GM12878 (cell line): Measurements from ENCODE around the gene SMG6. TPM values are rescaled to one million over a fixed set of nuclear protein-coding genes. Genes with fewer than 3 reads are reported as not detected.

ENCODE experiments used
- ATAC-seq: fragments of 200-7000 bp; cut with Tn5 transposase; 3 replicates; pipeline ENCODE4 v1.9.1; 2020; ENCODE audit warnings: mild to moderate bottlenecking, moderate library complexity
- BruUV-seq: library from RNA; stranded (reverse); fragments of 400-500 nt; replicated peaks from 2 replicates; lab custom pipeline; 2021; lab: Mats Ljungman, UMichigan
- CTCF ChIA-PET: fragments of 300-600 bp; sonication (Branson Sonifier 250); formaldehyde crosslinking; extraction: SDS; loops from one replicate; lab custom pipeline; 2021; ENCODE audit warnings: inconsistent platforms; lab: Yijun Ruan, JAX
- POLR2A ChIA-PET: fragments of 350-600 bp; formaldehyde crosslinking; extraction: SDS; loops from one replicate; lab custom pipeline; 2021; ENCODE audit warnings: inconsistent platforms; lab: Charles Lee
- RAD21 ChIA-PET: fragments of 300-600 bp; sonication (Branson Sonifier 250); formaldehyde crosslinking; loops from one replicate; lab custom pipeline; 2023; ENCODE audit warnings: antibody characterized with exemption; ENCODE audit not compliant: unreplicated experiment; lab: Charles Lee
- SMC1A ChIA-PET: fragments of 300-600 bp; sonication (Branson Sonifier 250); formaldehyde crosslinking; loops from one replicate; lab custom pipeline; 2023; ENCODE audit not compliant: unreplicated experiment, uncharacterized antibody; lab: Charles Lee
- DNase-seq: peaks from one replicate; pipeline ENCODE4 v3.0.0-alpha.2; 2011; ENCODE audit warnings: low read depth, low spot score
- FAIRE-seq: peaks from 3 replicates; lab custom pipeline; 2011; peaks lifted over from hg19 to GRCh38; lab: Jason Lieb, UNC
- H2AFZ ChIP-seq: 2 replicates; pipeline ENCODE4 v1.6.0; 2011; ENCODE audit warnings: low read depth, low read length, control low read depth; ENCODE audit not compliant: control insufficient read depth
- H3K27ac ChIP-seq: 2 replicates; pipeline ENCODE4 v1.5.1; 2011; ENCODE audit warnings: control low read depth; ENCODE audit not compliant: control insufficient read depth, insufficient read depth
- H3K27me3 ChIP-seq, 2 experiments: replicated peaks in 1 of 2; 2 replicates each; pipeline versions ENCODE4 v1.6.0 to v1.6.1; 2011; ENCODE audit warnings: low read length in 1 of 2; ENCODE audit not compliant: control insufficient read depth in 2 of 2, insufficient read depth in 2 of 2
- H3K36me3 ChIP-seq, 2 experiments: 2 replicates each; pipeline ENCODE4 v1.5.1; 2011; ENCODE audit warnings: low read length in 1 of 2; ENCODE audit not compliant: control insufficient read depth in 2 of 2, insufficient read depth in 2 of 2
- H3K4me1 ChIP-seq: 2 replicates; pipeline ENCODE4 v1.6.1; 2011; ENCODE audit warnings: mild to moderate bottlenecking, low read length, moderate library complexity, mixed read lengths; ENCODE audit not compliant: control insufficient read depth, insufficient read depth
- H3K4me2 ChIP-seq: 2 replicates; pipeline ENCODE4 v1.6.0; 2011; ENCODE audit warnings: control low read depth; ENCODE audit not compliant: control insufficient read depth, insufficient read depth
- H3K4me3 ChIP-seq: fragments of 200-600 bp; sonication (generic); 2 replicates; pipeline ENCODE4 v1.5.1; 2016
- H3K79me2 ChIP-seq: 2 replicates; pipeline ENCODE4 v1.6.0; 2011; ENCODE audit warnings: low read length; ENCODE audit not compliant: control insufficient read depth, insufficient read depth
- H3K9ac ChIP-seq: 2 replicates; pipeline ENCODE4 v1.8.0; 2011; ENCODE audit warnings: low read length, control low read depth, mixed read lengths; ENCODE audit not compliant: control insufficient read depth, insufficient read depth
- H3K9me3 ChIP-seq: replicated peaks from 3 replicates; pipeline ENCODE4 v1.5.1; 2011; ENCODE audit warnings: mild to moderate bottlenecking, low read length; ENCODE audit not compliant: control insufficient read depth, insufficient read depth
- H4K20me1 ChIP-seq: 2 replicates; pipeline ENCODE4 v1.6.0; 2011; ENCODE audit not compliant: control insufficient read depth, insufficient read depth
- FOXK2 ChIP-seq: fragments of 450-650 bp; IDR thresholded peaks from 2 replicates; pipeline ENCODE4 v1.6.1; 2017; ENCODE audit warnings: mild to moderate bottlenecking, moderate library complexity
- GATAD2B ChIP-seq: fragments of 450-650 bp; conservative IDR thresholded peaks from 2 replicates; pipeline ENCODE4 v1.6.1; 2017; ENCODE audit warnings: low read depth, mild to moderate bottlenecking, moderate library complexity
- HSF1 ChIP-seq: fragments of 150-350 bp; IDR thresholded peaks from 2 replicates; pipeline ENCODE4 v1.6.1; 2014; ENCODE audit warnings: mild to moderate bottlenecking, low read depth, low read length
- IRF4 ChIP-seq: IDR thresholded peaks from 2 replicates; pipeline ENCODE4 v1.6.1; 2011; ENCODE audit warnings: low read depth, low read length
- MEF2A ChIP-seq: IDR thresholded peaks from 2 replicates; pipeline ENCODE4 v1.6.1; 2011; ENCODE audit warnings: low read depth, mild to moderate bottlenecking, low read length, moderate library complexity; ENCODE audit not compliant: insufficient read depth
- MXI1 ChIP-seq: fragments of 150-350 bp; IDR thresholded peaks from 2 replicates; pipeline ENCODE4 v1.6.1; 2011; ENCODE audit warnings: low read depth, mild to moderate bottlenecking, inconsistent platforms, low read length, improper control_type of control experiment
- POLR2AphosphoS2 ChIP-seq: IDR thresholded peaks from 2 replicates; pipeline ENCODE4 v1.6.1; 2011; ENCODE audit warnings: low read depth, mild to moderate bottlenecking, low read length, improper control_type of control experiment, moderate library complexity
- POU2F2 ChIP-seq: IDR thresholded peaks from 3 replicates; pipeline ENCODE4 v1.6.1; 2011; ENCODE audit warnings: low read depth, mild to moderate bottlenecking, low read length, borderline replicate concordance
- SMAD5 ChIP-seq: IDR thresholded peaks from 2 replicates; pipeline ENCODE4 v1.6.1; 2016; ENCODE audit warnings: antibody characterized with exemption, low read depth
- TCF3 ChIP-seq: IDR thresholded peaks from 2 replicates; pipeline ENCODE4 v1.6.1; 2012; ENCODE audit warnings: low read depth, mild to moderate bottlenecking, low read length, borderline replicate concordance; ENCODE audit not compliant: insufficient read depth
- ZBTB40 ChIP-seq: fragments of 450-650 bp; IDR thresholded peaks from 2 replicates; pipeline ENCODE4 v1.6.1; 2016; ENCODE audit warnings: mild to moderate bottlenecking, moderate library complexity, borderline replicate concordance
- WGBS: methylation state at CpG from one replicate; pipeline ENCODE4 v1.1.6; 2016; ENCODE audit warnings: low lambda C conversion rate; ENCODE audit not compliant: insufficient replicate concordance, insufficient coverage; ENCODE audit errors: missing lambda C conversion rate; 5-methylcytosine and 5-hydroxymethylcytosine counted together
- in situ Hi-C: fragments of 300-500 bp; cut with MboI; formaldehyde crosslinking; loops from 9 replicates; pipeline ENCODE4 v1.14.3; 2018; ENCODE audit warnings: mixed read lengths
- intact Hi-C: fragments of 100-400 bp; cut with micrococcal nuclease; formaldehyde crosslinking; loops from one replicate; pipeline ENCODE4 v1.14.2; 2022; ENCODE audit not compliant: unreplicated experiment
- polyA plus RNA-seq, 11 experiments: library from polyadenylated mRNA; depleted of rRNA in 4 of 11; unstranded in 6 of 11; stranded (reverse) in 5 of 11; fragments of >200 nt; fragmentation: Nextera tagmentation in 4 of 11; fragmentation: Illumina TruSeq in 1 of 11; extraction: Ambion mirVana in 4 of 11; extraction: Trizol in 1 of 11; gene quantifications; 1 replicate in 1 of 11; 2 replicates in 10 of 11; pipeline versions ENCODE4 v1.2.1 to v1.2.3, GENCODE V29; 2011 to 2016; ENCODE audit warnings: inconsistent platforms in 2 of 11, missing spikeins in 2 of 11, low read depth in 1 of 11
- total RNA-seq, 4 experiments: library from RNA; depleted of rRNA in 3 of 4; stranded (reverse); fragments of >200 nt in 3 of 4; fragmentation: Illumina TruSeq in 1 of 4; extraction: Trizol in 1 of 4; gene quantifications; 2 replicates each; pipeline versions ENCODE4 v1.2.1 to v1.2.3, GENCODE V29; 2013 to 2021
- TF ChIP-seq, protein P1 (sequence below): IDR thresholded peaks from 2 replicates; pipeline ENCODE4 v1.6.1; 2011; ENCODE audit warnings: low read depth, mild to moderate bottlenecking, low read length, moderate library complexity, borderline replicate concordance; ENCODE audit errors: extremely low read depth
- TF ChIP-seq, protein P2 (sequence below): IDR thresholded peaks from 2 replicates; pipeline ENCODE4 v1.6.1; 2012; ENCODE audit warnings: low read length, inconsistent platforms

The SMG6 gene
- total and polyA plus RNA-seq, 10 of the 15 experiments (the other 5 are each of a cell fraction or from before 2014, with no cell fraction given), result 0.58 to 28.7 (median 15.7) TPM

DNA sequence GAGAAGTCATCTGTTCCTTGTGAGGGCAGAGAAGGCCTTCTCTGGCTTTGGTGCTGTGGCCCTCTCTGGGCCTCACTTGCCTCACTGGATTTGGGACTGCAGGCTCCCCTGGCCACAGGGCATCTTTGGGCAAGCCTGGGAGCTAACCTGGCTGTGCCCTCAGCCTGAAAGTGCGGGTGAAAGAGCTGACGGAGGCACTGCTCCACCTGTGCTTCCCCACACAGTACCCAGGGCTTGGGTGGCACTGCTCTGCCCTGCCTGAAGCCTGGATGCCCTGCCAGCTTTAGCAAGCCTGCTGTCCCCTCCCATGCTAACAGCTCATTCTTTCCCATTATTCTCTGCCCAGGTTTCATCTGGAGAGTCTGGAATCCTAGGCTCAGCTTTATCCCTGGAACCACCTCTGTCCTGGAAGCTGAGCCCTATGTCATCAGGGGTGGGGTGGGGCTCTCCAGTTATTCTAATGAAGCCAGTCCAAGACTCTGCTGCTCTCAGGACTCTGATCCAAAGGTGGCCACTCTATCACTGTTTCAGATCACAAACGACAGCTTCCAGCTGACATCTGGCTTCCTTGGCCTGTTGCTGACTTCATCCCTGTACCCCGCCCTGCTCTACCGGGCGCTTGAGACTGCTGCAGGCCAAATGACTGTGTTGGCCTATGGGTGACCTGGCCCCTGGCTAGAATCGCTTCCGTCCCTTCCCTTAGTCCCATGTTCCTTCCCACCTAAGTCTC, 219.4 kb downstream of the SMG6 start:
- Histone ChIP-seq H3K27me3 (no peaks in the 10 kb centered on the region), H3K36me3 (peaks cover 11 to 16% of the 10 kb centered on the region in 2 experiments), H3K4me3 (no peak overlapping the region), H3K79me2 (peaks cover 6% of the 10 kb centered on the region), H3K9me3 (no peaks in the 10 kb centered on the region), H3K27ac (peak overlapping the region; percentile 92), H4K20me1 (no peaks in the 10 kb centered on the region), H3K4me1 (peaks cover 65% of the 10 kb centered on the region), H3K9ac (peak overlapping the region; percentile 48), H3K4me2 (peak overlapping the region; percentile 10; the same call in 1 of the 2 replicates), H2AFZ (no peak overlapping the region)
- POLR2A ChIA-PET, result interaction anchor here (1.0 to 10.8 kb wide), 11 partner anchors 15 to 183 kb away, joined by 3 to 148 read pairs (median 3); no protein-coding TSS in a partner anchor
- SMC1A ChIA-PET, result interaction anchor here (0.9 to 4.4 kb wide), 15 partner anchors 14 to 200 kb away, joined by 3 to 41 read pairs (median 5); no protein-coding TSS in a partner anchor
- RAD21 ChIA-PET, result interaction anchor here (0.8 to 10.4 kb wide), 11 partner anchors 11 to 197 kb away, joined by 3 to 160 read pairs (median 6); partner anchors contain the start of gene HIC1
- intact Hi-C loops, result no loop called here
- TSS peak; percentile 66 for BruUV-seq
- WGBS, result 44% methylated on average over 8 of the region's 8 CpGs
- in situ Hi-C loops, result no loop called here
- FAIRE-seq (no peak), DNase-seq (no peak), ATAC-seq (peak; percentile 15)
- CTCF ChIA-PET, result interaction anchor here (0.6 to 7.7 kb wide), 11 partner anchors 11 to 199 kb away, joined by 3 to 106 read pairs (median 5); partner anchors contain the start of gene HIC1
- TF ChIP-seq, protein P1, sequence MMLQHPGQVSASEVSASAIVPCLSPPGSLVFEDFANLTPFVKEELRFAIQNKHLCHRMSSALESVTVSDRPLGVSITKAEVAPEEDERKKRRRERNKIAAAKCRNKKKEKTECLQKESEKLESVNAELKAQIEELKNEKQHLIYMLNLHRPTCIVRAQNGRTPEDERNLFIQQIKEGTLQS, result no peak
- TF ChIP-seq HSF1 (no peak), SMAD5 (no peak), GATAD2B (no peak; the same call in 1 of the 2 replicates), POU2F2 (no peak), MXI1 (no peak), MEF2A (no peak), POLR2AphosphoS2 (no peak), FOXK2 (no peak), TCF3 (0 out of 2 replicates have a peak, but pooled peaks have one; percentile 2), IRF4 (no peak; the same call in 1 of the 2 replicates), ZBTB40 (no peak)
- TF ChIP-seq, protein P2, sequence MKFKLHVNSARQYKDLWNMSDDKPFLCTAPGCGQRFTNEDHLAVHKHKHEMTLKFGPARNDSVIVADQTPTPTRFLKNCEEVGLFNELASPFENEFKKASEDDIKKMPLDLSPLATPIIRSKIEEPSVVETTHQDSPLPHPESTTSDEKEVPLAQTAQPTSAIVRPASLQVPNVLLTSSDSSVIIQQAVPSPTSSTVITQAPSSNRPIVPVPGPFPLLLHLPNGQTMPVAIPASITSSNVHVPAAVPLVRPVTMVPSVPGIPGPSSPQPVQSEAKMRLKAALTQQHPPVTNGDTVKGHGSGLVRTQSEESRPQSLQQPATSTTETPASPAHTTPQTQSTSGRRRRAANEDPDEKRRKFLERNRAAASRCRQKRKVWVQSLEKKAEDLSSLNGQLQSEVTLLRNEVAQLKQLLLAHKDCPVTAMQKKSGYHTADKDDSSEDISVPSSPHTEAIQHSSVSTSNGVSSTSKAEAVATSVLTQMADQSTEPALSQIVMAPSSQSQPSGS, result no peak
